Esophagus (tissue), 2 donors: ENCODE measurements around the gene NSFL1C. TPM values are rescaled to one million over a fixed set of nuclear protein-coding genes. Genes with fewer than 3 reads are reported as not detected.

Experiments used
- H3K27ac ChIP-seq, 2 donors: one replicate each; pipeline ENCODE4 v1.5.1; 2013; ENCODE audit warnings: low read depth in 2 of 2, mild to moderate bottlenecking in 2 of 2, inconsistent platforms in 1 of 2, low read length in 1 of 2, moderate library complexity in 1 of 2
- H3K27me3 ChIP-seq, 2 donors: one replicate each; pipeline ENCODE4 v1.6.1; 2013; ENCODE audit warnings: low read length in 2 of 2, control low read depth in 1 of 2, mild to moderate bottlenecking in 1 of 2; ENCODE audit not compliant: insufficient read depth in 2 of 2, control insufficient read depth in 1 of 2
- H3K36me3 ChIP-seq, 2 donors: one replicate each; pipeline ENCODE4 v1.6.1; 2013; ENCODE audit warnings: low read length in 1 of 2; ENCODE audit not compliant: control insufficient read depth in 2 of 2, insufficient read depth in 2 of 2
- H3K4me1 ChIP-seq, 2 donors: one replicate each; pipeline ENCODE4 v1.6.1; 2013; ENCODE audit warnings: low read length in 1 of 2; ENCODE audit not compliant: control insufficient read depth in 2 of 2, insufficient read depth in 2 of 2
- H3K4me3 ChIP-seq, 2 donors: one replicate each; pipeline ENCODE4 v1.5.1; 2013; ENCODE audit warnings: low read length in 2 of 2, mild to moderate bottlenecking in 2 of 2, low read depth in 1 of 2, moderate library complexity in 1 of 2
- H3K9me3 ChIP-seq, 2 donors: one replicate each; pipeline ENCODE4 v1.6.1; 2013; ENCODE audit warnings: mild to moderate bottlenecking in 2 of 2, low read depth in 1 of 2, low read length in 1 of 2, moderate library complexity in 1 of 2; ENCODE audit not compliant: control insufficient read depth in 2 of 2, insufficient read depth in 1 of 2
- WGBS, 2 donors: extraction: QIAGEN DNeasy Blood & Tissue Kit; methylation state at CpG; one replicate each; pipeline ENCODE4 v1.1.7; 2013; 5-methylcytosine and 5-hydroxymethylcytosine counted together
- polyA plus RNA-seq, 2 donors: library from polyadenylated mRNA; stranded (reverse); fragments of 200-250 nt; gene quantifications; one replicate each; pipeline ENCODE4 v1.2.3, GENCODE V29; 2013
- donor health status: healthy with polysubstance abuse.
- donor health status: Bipolar disorder and iron deficiency.

NSFL1C gene
- polyA plus RNA-seq, 2 donors = 44.4 to 69.4 TPM

DNA sequence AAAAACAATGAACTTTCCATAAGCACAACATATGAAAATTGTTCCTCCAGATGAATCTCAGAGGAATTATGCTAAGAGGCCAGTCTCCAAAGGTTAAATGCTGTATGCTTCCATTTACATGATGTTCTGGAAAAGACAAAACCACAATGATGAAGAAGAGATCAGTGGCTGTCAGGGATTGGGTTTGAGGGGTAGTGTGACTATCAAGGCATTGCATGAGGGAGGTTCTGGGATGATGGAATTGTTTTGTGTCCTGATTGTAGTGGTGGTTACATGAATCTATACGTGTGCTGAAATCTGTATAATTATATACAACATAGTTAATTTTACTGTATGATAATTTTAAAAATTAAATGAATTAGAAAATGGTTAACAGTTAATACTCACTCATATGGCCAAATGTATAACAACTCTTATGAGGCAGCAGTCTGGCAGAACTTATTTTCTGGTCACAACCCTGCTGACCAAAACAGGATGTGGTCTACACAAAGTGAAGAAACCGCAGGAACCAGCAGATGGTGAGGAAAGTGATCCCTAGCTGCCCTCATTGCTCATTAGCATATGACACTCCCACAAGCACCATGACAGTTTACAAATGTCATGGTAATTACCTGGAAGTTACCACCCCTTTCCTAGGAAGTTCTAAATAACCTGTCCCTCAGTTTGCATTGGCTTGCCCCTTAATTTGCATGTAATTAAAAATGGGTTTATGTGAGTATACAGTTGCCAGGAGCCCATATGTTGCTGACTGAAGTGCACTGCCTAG lies 31.9 kb downstream of the NSFL1C start:
- no peaks in the 10 kb centered on the region for H3K4me1 ChIP-seq
- WGBS, 2 donors = 74% methylated on average over 2 of the region's 2 CpGs
- H3K27ac ChIP-seq = no peak overlapping the region
- H3K9me3 ChIP-seq = no peaks in the 10 kb centered on the region
- no peaks in the 10 kb centered on the region for H3K27me3 ChIP-seq
- H3K4me3 ChIP-seq = no peak overlapping the region
- H3K36me3 ChIP-seq = no peaks in the 10 kb centered on the region

GRCh38 chr20:1431158-1431557 lies 35.5 kb downstream of the NSFL1C start:
- 30 to 41% methylated on average over 1 of the region's 1 CpG for WGBS, 2 donors
- Histone ChIP-seq H3K4me1 (no peaks in the 10 kb centered on the region), H3K9me3 (no peaks in the 10 kb centered on the region), H3K4me3 (no peak overlapping the region), H3K27me3 (no peaks in the 10 kb centered on the region), H3K27ac (no peak overlapping the region), H3K36me3 (no peaks in the 10 kb centered on the region)

- no peak overlapping the region for H3K27ac ChIP-seq
- no peak overlapping the region for H3K4me3 ChIP-seq
- no peaks in the 10 kb centered on the region for H3K36me3 ChIP-seq
- H3K4me1 ChIP-seq = peaks cover 0 to 2% of the 10 kb centered on the region in 2 donors
- WGBS, 2 donors = 89 to 90% methylated on average over 1 of the region's 1 CpG
- H3K9me3 ChIP-seq = no peaks in the 10 kb centered on the region
- no peaks in the 10 kb centered on the region for H3K27me3 ChIP-seq
Measured at GRCh38 chr20:1430004-1430451, 36.6 kb downstream of the NSFL1C start.

DNA sequence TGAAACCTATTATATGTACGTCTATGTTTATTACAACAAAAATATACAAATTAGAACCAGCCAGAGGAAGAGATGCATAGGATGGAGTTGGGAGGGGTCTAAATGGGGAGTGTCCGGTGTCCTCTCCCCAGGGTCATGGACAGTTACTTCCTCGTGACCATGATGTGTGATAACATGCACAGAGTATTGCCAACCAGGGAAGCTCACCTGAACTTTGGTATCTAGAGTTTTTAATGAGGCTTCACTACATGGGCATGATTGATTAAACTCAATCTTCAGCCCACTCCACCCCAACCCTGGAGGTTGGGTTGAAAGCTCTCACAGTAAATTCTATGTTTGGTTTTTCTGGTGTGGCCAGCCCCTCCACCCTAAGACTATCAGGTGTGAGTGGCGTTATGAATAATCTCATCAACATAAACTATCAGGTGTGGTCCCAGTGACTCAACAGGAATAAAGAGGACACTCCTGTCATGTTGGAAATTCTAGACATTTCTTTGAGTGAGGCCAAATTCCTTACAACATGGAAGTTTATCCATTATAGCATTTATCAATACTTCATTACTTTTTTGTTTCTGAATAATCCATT lies 37.4 kb downstream of the NSFL1C start:
- no peaks in the 10 kb centered on the region for H3K27me3 ChIP-seq
- no peaks in the 10 kb centered on the region for H3K36me3 ChIP-seq
- no peak overlapping the region for H3K27ac ChIP-seq
- WGBS, 2 donors = 73 to 80% methylated on average over 4 of the region's 4 CpGs
- no peak overlapping the region for H3K4me3 ChIP-seq
- H3K4me1 ChIP-seq = peaks cover 0 to 2% of the 10 kb centered on the region in 2 donors
- no peaks in the 10 kb centered on the region for H3K9me3 ChIP-seq

- H3K4me3 ChIP-seq = no peak overlapping the region
- H3K27ac ChIP-seq = no peak overlapping the region
- no peaks in the 10 kb centered on the region for H3K27me3 ChIP-seq
- H3K4me1 ChIP-seq = peaks cover 2 to 3% of the 10 kb centered on the region in 2 donors
- H3K9me3 ChIP-seq = no peaks in the 10 kb centered on the region
- WGBS, 2 donors = 37 to 53% methylated on average over 3 of the region's 3 CpGs
- no peaks in the 10 kb centered on the region for H3K36me3 ChIP-seq
Measured at GRCh38 chr20:1427457-1428054, 39.1 kb downstream of the NSFL1C start.

DNA sequence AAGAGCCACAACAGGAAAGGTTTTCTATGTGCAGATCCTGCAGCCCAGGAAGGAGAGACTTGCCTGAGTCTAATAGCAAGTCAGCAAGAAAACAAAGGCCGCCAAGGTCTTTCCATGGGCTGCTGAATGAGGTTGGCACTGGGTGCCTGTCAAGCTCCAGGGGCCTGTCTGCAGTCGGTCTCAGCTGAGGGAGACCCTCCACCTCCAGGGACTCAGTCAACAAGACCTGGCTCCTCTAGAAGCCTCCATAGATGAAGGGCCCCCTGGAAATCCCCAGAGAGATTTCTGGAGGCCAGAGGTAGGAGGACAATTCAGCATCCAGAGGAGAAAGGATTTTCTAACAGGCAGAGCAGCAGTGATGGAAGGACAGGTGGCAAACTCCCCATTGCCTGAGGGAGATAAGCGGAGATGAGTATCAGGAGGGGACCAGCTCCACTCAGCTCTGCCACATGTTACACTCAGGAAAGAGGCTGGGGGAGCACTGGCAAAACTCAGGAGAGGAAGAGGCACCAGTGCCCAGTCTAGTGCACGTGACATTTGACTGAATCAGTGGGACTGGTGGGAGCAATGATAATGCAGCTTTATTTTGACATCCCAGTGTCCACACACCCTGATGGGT lies 40.3 kb downstream of the NSFL1C start:
- no peak overlapping the region for H3K4me3 ChIP-seq
- no peaks in the 10 kb centered on the region for H3K27me3 ChIP-seq
- H3K4me1 ChIP-seq = peaks cover 2 to 3% of the 10 kb centered on the region in 2 donors
- WGBS, 2 donors = 65 to 71% methylated on average over 4 of the region's 4 CpGs
- H3K36me3 ChIP-seq = no peaks in the 10 kb centered on the region
- no peaks in the 10 kb centered on the region for H3K9me3 ChIP-seq
- H3K27ac ChIP-seq = no peak overlapping the region

DNA sequence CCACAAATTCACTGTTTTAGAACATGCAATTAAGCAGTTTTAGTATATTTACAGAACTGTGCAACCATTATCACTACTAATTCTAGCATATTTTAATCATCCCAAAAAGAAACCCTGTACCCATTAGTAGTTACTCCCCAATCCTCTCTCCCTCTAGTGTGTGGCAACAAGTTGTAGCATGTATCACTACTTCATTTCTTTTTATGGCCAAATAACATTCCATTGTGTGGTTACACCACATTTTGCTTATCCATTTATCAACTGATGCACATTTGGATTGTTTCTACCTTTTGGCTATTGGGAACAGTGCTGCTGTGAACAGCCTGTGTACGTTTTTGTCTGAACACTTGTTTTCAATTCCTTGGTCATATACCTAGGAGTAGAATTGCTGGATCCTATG lies 42.3 kb downstream of the NSFL1C start:
- Histone ChIP-seq H3K36me3 (no peaks in the 10 kb centered on the region), H3K27me3 (no peaks in the 10 kb centered on the region), H3K4me3 (no peak overlapping the region), H3K27ac (no peak overlapping the region), H3K4me1 (peaks cover 2 to 3% of the 10 kb centered on the region in 2 donors), H3K9me3 (peaks cover 0 to 2% of the 10 kb centered on the region in 2 donors)
- 32 to 56% methylated on average over 1 of the region's 1 CpG for WGBS, 2 donors

DNA sequence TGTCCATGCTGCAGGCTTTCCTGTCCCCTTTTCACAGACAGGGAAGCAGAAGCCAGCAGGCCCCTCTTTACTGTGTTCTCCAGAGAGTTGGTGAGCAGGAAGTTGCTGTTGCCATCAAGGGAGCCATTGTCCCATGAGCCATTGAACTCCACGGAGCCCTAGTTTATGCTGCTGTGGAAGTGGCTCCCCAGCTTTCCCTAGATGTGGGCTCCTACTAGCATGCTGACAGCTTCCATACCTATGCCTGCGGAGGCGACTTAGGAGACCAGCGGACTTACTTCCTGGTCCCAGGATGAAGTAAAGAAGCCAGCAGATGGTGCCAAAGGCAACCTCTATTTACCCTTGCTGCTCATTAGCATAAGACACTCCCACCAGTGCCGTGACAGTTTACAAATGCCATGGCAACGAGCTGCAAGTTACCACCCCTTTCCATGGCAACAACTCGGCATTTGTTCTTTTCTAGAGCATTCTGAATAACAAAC lies 43.0 kb downstream of the NSFL1C start:
- Histone ChIP-seq H3K4me3 (no peak overlapping the region), H3K9me3 (peaks cover 0 to 2% of the 10 kb centered on the region in 2 donors), H3K27me3 (no peaks in the 10 kb centered on the region), H3K4me1 (peaks cover 2 to 3% of the 10 kb centered on the region in 2 donors), H3K27ac (no peak overlapping the region), H3K36me3 (no peaks in the 10 kb centered on the region)
- 35 to 43% methylated on average over 7 of the region's 7 CpGs for WGBS, 2 donors

DNA sequence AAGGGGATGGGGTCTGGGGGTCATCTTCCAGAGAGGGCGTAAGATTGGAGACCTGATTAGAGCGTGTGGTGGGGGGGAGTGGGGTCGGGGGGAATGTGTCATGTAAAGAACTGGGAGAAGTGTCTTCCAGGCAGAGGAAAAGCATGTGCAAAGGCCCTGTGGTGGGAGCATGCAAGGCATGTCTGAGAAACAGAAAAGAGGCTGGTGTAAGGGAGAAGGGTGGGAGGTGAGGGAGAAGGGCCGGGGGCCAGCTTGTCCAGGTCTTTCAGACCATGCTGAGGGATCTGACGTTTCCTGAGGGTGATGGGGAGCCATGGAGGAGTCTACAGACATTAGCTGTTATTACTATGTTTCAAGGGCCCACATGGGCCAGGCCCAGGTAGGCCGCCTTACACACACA lies 43.4 kb downstream of the NSFL1C start:
- Histone ChIP-seq H3K4me1 (peaks cover 2 to 3% of the 10 kb centered on the region in 2 donors), H3K9me3 (peaks cover 0 to 2% of the 10 kb centered on the region in 2 donors), H3K27me3 (no peaks in the 10 kb centered on the region), H3K4me3 (no peak overlapping the region), H3K36me3 (no peaks in the 10 kb centered on the region), H3K27ac (no peak overlapping the region)
- WGBS, 2 donors = 85 to 87% methylated on average over 6 of the region's 6 CpGs
